HG03025 (cell line): ENCODE data around the gene PDIA3.
A peak's percentile ranks its signal among the peaks of the same experiment; 100 is the strongest.
"Not testable (repeated sequence)": the region's sequence is repeated elsewhere in the genome, so short reads cannot be mapped to it uniquely, and the experiment has no call there.

ENCODE experiments used
- ATAC-seq: cut with Tn5 transposase; IDR thresholded peaks from one replicate; pipeline ENCODE4 v1.9.1; 2021; ENCODE audit warnings: mild to moderate bottlenecking, moderate library complexity; ENCODE audit not compliant: unreplicated experiment, low FRiP score

The PDIA3 gene

DNA sequence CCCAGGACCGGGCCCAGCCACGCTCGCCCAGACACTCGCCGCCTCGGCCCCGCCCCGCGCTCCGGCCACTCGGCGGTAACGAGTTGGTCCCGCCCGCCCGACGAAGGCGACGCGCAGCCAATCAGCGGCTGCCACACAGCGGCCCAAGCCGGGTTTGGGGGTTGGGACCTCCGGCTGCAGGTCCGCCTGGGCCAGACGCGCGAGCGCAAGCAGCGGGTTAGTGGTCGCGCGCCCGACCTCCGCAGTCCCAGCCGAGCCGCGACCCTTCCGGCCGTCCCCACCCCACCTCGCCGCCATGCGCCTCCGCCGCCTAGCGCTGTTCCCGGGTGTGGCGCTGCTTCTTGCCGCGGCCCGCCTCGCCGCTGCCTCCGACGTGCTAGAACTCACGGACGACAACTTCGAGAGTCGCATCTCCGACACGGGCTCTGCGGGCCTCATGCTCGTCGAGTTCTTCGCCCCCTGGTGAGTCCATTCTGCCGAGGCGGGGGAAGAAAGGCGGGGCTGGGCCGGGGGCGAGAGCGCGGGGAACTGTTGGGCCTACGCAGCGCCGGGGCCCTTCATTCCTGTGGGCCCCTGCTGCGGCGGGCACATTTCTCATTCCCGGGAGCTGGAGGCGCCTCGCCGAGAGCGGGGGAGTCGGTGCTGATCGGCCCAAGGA is at the start of gene PDIA3:
TSS of gene PDIA3 (plus strand) at position 194 of the 658 bp plus-strand sequence. CDS start at position 296, 102 bp downstream.
- peak; percentile 61 for ATAC-seq

DNA sequence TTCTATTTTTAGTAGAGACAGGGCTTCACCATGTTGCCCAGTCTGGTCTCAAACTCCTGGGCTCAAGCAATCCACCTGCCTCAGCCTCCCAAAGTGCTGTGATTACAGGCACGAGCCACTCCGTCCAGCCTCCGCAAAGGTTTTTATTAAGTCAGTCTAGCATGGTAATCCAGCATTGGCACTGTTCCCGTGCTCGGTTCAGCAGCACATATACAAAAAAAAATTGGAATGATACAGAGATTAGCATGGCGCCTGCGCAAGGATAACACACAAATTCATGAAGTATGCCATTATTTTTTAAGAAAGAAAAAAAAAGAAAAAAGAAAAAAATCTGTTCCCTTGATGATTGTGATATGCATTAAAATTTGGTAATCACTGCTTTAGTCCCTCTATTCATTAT is 44.1 kb upstream of the PDIA3 start:
- ATAC-seq: no peak

DNA sequence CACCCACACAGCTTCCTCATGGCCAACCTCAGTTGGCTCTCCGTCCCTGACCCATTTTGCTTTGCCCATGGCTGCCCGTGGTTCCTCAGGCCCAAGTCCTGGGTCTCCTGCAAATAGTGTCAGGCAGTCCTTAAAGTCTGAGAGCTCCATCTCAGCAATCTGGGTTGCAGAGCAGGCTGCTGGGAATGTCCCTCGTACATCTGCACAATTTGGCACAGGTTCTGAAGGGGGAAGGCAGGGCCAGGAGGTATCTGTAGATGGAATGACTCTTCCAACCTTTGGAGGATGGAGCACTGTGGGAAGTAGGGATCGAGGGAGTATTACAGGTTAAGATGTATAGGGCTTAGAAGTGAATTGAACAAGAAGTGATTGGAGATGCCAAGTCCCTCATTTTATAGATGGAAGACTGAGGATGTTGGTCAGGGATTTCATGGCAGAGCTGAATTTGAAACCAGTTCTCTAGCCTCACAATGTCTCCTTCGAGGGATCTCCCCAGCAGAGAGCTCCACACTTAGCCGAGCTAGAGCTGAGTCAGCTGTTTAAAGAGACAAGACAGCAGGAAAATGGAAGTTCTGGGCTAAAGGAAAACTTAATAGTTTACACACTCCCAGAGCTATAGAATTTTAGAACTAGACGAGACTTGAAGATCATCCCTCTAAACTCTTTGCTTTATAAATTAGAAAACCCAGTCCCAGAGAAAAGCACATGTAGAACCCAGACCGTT is 43.4 kb upstream of the PDIA3 start:
- no peak for ATAC-seq

DNA sequence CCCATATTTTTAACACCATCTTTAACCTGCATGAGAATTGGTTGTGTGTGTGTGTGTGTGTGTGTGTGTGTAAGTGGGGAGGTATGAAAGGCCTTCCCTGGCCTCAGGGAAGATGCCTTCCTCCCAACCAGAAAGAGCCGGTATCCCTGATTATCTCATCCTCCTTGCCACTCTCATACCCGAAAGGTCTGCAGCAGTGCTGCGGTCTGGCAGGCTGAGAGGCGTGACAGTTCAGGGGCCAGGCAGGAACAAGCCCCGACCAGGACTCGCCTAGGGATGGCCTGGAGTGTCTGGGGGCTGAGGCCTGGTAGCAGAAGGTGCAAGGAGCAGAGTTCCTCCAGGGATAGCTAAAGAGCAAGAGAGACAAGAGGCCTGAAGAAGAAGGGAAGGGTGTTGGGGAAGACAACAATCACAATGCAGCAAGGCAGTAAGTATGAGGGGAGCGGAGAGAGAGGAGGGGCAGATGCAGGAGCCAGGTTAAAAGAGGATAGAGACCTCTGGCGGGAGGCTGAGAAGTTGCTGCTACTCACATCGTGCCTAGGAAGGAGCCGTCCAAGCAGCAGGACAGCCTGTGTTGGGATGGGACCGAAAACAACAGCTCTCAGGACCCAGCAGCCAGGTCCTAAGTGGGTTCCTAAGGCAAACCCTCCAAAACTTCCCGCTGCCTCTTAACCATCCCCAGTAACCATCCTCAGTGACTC is 35.7 kb upstream of the PDIA3 start:
- not testable (repeated sequence) for ATAC-seq

DNA sequence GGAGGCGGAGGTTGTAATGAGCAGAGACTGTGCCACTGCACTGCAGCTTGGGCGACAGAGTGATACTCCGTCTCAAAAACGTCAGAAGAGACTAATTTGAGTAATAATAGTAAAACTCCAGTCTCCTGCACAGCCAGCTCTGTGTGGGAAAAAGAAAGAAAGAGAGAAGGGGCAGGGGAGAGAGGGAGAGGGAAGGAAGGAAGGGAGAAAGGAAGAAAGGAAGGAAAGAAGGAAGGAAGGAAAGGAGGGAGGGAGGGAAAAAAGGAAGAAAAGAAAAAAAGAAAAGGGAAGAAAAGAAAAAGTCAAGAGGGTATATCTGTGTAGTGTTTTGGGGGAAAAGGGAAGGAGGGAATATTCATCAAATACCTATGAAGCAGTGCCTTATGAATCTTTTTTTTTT is 23.1 kb upstream of the PDIA3 start:
- ATAC-seq: no peak

DNA sequence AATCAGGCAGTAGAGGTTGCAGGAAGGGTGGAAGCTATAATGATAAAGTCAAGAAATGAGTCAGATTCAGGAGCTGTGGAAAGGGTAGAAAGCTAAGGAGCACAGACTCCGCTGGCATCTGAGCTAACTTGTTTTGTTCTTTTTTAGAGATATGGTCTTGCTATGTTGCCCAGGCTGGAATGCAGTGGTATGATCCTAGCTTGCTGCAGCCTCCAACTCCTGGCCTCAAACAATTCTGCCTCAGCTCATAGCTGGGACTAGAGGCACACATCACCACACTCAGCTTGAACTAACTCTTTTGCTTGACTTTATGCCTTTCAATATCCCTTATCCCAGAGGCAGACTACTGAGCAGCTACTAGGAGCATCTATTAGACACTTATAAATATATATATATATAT is 19.9 kb upstream of the PDIA3 start:
- not testable (repeated sequence) for ATAC-seq

DNA sequence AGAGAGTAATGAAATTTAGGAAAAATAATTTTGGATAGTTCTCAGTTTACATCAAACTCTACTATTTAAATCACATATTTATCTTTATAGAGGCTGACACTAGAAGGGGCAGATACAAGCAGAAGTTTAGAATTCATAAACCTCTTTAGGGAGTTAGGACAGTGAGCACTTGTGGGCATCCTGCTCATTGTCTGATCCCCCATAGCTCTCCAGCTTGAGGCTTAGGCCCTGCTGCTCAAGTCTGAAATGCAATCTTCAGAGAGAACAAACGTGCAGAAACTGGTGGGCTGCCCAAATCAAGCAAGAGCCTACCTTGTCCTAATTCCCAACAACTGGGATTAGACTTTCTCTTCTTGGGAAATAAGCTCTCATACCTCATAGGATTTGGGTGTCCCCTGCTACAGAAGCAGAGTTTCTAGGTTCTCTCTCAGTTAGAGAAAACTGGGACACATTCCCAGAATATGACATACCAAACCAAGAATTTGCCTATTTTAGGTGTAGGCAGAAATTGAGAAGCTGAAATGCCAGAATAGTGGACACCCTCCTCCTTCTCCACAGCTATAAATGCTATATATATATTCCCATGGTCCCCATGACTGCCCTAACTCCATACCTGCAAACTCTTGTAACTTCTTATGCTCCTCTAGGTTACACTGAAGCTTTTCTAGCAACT is 18.0 kb upstream of the PDIA3 start:
- ATAC-seq: not testable (repeated sequence)

DNA sequence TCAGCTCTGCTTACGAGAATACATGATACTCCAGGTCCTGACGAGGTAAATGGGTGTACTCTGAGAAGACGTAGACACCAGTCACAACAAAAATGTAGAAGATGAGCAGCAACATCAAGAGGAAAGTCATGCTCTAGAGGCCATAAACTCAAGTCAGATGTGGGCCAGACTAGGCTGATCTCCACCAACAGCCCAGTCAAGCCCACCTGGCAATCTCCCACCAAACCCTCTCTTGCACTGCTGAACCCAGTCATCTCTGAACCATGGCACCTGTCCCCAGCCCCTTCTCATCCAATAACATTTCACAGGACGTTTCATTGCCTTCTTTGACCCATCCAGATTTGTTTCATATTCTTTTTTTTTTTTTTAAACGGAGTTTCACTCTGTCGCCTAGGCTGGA is 10.8 kb upstream of the PDIA3 start:
- ATAC-seq: no peak

DNA sequence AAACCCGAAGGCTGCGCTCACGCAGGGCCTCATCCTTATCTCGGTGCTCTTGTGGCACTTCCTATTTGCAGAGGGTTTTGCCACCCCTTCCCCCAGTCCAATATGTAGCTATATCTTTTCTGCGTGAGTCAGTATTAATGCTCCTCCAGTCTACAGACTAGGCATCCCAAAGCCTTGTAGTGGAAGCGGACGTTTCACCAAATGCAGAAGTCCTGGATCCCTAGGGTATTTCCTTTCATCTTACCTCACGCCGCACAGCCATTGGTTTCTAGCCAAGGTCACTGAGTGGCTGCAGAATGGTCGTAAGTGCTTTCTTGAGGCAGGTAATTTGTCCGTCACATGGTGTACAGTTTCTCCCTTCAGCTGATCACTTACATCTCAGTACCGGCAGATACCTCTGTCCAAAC is 668 bp downstream of the PDIA3 start:
- not testable (repeated sequence) for ATAC-seq

DNA sequence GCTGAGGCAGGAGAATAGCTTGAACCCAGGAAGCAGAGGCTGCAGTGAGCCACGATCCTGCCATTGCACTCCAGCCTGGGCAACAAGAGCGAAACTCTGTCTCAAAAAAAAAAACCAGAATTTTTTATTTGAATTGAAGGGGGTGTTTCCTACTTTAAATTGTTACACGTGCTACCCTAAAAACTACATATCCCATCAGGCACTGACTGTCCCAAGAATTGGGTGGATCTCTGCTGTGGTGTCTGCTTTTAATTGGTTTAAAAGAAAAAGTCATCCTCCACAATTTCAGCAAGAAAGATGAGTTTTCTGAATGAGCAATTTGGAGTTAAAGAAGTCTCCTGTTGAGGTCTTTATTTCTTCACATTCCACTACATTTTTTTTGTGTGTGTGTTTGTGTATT is 2.1 kb downstream of the PDIA3 start:
- ATAC-seq: no peak

DNA sequence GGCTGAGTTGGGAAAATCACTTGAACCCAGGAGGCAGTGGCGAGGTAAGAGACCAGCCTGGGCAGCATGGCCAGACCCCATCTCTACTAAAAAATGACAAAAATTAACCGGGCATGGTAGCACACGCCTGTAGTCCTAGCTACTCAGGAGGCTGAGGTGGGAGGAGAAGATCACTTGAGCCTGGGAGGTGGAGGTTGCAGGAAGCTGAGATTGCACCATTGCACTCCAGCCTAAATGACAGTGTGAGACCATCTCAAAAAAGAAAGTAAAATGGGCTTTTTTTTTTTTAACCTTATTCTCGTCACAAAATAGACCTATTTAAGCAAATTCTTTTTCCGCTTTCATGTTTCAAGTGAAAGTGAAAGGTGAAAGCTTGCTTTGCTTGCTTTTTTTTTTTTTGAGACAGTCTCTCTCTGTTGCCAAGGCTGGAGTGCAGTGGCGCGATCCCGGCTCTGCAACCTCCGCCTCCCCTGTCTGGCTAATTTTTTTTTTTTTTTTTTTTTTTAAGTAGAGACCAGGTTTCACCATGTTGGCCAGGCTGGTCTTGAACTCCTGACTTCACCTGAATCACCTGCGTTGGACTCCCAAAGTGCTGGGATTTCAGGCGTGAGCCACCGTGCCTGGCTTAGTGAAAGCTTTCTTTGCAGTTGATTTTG is 3.6 kb downstream of the PDIA3 start:
- no peak for ATAC-seq

DNA sequence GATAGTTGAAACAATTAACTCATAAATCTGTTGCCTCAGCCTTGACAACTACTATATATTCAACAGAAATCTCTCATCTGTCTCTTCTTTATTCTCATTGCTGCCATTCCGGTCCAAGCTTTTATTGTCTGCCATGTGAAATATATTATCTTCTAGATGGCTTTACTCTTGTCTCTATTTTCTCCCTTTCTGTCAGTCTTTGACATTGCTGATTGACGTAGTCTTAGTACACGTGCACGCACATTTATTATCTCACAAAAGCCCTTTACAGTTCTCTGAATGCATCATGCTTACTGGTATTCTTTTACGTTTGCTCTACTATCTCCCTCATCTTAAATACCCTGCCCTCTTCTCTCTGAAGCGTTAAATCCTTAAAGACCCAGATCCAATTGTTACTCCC is 5.6 kb downstream of the PDIA3 start:
- ATAC-seq: no peak

DNA sequence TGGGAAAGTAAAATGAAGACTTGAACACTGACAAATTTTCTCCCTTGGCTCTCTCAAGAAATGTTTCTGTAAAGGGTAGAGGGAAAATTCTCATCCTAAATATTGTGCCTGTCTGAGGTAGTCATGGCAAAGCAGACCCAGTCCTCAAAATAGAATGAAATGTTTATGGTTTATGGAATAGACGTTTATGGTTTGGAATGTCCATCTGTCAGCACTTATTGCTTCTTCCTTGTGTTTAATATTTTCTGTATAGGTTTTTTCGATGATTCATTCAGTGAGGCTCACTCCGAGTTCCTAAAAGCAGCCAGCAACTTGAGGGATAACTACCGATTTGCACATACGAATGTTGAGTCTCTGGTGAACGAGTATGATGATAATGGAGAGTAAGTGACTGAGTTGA is 16.6 kb downstream of the PDIA3 start:
- no peak for ATAC-seq

DNA sequence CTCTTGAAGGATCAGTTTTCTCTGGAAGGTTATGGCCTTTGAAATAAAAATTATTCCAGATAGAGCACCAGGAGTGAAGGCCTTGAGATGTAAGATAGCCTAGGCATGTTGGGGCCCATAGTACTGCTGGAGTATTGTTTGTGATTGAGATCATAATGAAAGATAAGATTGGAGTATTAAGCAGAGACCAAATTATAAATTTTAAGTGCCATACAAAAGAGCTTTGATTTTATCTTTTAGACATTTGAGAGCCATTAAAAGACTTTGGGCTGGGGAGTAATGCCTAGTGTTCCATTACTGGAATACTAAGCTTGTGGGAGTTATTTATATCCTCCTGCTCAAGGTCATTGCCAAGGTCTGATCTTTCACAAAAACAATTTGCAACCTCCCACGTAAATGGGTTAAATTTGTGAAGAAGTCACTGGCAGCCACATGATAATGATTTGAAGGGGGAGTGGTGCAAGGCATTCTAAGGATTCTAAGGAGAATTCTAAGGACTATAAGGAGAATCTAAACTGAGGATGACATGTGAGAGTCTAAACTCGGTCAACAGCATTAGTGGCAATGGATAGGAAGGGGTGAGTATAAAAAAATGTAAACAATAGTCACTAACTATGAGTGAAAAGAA is 17.7 kb downstream of the PDIA3 start:
- no peak for ATAC-seq

DNA sequence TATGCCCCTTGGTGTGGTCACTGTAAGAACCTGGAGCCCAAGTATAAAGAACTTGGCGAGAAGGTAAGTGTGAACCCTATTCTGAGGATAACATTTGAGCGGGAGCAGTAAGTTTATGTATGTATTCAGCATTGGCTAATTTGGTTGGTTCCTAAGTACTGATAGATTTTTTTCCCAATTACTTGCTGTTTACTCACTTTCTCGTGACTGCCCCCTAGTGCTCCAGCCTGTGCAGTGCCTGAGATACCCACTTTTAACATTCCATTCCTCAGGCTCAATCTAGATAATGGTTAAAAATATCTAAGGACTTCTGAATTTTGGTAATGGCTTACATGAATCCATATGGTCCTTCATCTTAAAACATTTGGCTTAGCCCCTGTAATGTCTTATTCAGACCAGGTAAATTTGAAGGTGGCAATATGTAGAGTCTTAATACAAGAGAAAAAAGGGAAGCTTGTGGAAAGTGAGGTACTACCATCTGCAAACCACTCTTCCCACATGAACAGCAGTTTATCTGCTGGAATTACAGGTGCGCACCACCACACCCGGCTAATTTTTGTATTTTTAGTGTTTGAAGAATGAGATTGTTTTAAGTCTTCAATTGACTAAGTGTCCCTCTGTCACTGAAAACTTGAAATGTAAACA is 23.5 kb downstream of the PDIA3 start:
- ATAC-seq: no peak

DNA sequence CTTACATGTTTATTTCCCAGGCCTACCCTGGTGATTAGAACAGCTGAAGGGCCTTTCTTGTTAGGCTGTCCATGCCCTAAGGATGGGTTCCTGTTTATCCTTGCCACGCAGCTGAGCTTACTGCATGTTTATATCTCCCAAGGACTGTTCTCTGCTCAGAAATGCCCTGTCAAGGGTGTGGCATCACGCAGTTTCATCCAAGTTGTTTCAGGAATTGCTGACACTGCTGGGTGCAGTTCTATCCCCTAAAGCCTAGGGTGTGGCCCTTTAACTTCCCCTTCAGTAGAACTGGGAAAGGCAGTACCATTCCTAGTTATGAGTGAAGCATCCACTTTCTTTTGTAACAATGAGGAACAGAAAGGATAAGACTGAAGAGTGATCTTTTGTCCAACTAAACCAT is 25.6 kb downstream of the PDIA3 start:
- ATAC-seq: no peak

DNA sequence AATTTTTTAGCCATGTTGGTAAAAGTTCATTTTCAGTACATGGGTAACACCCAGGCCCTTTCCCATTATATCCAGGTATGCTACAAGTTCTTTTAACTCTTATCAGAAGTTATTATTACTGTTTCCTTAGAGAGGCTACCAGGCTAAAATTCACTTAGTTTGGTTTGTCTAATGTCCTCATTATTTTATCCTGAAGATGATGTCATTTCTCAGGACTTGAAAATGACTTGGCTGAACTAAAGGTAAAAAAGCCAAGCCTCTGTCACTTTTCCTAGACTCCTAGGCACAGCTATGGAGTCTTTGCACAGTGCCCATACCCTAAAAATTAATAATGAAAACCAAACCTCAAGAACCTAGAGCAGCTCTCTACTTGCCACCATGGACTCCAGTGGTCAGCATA is 26.4 kb downstream of the PDIA3 start:
- ATAC-seq: no peak

DNA sequence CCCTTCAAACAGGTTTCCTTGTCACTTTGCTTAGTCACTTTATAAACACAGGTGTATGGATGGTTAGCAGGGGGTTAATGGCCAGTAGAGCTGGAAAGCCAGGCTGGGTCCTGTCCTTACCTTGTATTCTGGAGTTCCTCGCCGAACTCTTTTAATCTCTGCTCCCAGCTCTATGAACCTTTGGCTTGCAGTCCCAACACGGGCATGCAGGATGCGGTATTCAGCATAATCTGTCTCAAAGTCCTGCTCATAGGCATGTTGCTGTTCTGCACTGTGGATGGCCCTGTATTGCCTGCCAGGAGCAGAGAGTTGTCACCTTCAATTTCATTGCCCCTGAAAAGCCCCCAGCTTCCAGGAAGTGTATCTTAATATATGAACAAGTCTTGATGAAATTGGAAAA is 27.8 kb downstream of the PDIA3 start:
- ATAC-seq: no peak

DNA sequence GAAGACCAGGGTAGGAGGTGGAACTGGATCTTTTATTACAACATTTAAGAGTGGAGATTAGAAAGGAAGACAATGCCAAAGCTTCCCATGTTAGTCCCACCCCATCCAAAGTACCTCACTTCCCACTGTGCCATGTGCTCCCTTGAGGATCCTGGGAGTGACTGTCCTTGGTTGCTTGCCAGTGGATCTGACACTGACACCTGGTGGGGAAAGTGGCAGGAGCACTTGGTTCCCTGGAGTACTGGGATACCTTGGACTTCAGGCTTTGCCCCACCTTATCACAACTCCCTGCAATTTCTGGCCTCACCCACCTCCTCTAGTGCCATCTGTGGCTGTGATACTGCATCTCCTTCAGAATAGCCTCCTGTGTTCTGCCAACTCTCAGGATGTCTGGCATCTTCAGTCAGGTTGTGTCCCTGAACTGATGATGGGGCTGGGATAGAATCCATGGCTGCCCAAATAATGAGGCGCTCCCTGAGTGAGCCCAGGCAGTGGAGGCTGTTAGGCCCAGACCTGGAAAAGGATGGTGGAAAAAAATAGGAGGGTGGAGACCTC is 29.2 kb downstream of the PDIA3 start:
- no peak for ATAC-seq
